Activated naive CD4-positive, alpha-beta T cell treated with anti-CD3 and anti-CD28 coated beads, Interleukin-2, amount 50 U/mL, for 16 hours (primary cell): Measurements from ENCODE around the gene GLYR1.

Experiments
- DNase-seq: peaks from one replicate; pipeline ENCODE4 v3.0.0-alpha.2; 2020

GLYR1 gene

GRCh38 chr16:4803401-4803844 is 43.7 kb downstream of the GLYR1 start:
- DNase-seq: no peak

DNA sequence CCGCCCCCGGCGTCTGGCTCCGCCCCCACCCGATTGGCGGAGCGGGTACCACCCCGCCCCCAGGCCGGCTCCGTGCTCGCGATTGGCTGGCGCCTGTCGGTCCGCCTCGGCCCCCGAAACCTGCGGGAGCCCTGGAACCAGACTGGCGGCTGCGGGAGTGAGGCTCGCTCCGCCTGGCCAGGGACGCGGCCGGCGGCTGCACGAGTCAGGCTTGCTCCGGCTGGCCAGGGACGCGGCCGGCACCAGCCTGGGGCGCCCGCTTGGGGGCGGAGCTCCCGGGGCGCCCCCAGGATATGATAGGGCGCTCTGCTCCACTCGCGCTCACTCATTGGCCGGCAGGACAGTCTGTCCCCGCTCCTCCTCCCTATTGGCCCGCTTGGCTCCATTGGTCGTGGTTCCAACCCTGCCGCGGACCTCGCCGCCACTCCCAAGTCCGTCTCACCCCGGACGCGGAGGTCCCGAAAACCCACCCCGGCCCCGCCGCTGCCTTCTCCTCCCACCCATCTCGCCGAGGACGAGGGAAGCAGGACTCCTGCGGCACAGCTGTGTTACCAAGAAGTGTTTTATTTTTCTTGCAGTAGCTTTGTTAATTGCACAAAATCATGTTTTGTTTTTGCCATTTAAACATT is 44.3 kb downstream of the GLYR1 start:
- DNase-seq: peak; percentile 92

- peak; percentile 78 for DNase-seq
These were observed 45.0 kb downstream of the GLYR1 start, which contains the start of gene ROGDI for GRCh38 chr16:4801962-4802658. ROGDI (minus strand) TSS chr16:4802633; CDS start chr16:4802571, 62 bp downstream.

- no peak for DNase-seq
These were observed 45.8 kb downstream of the GLYR1 start for GRCh38 chr16:4801051-4801961.

GRCh38 chr16:4800290-4801041 is 46.6 kb downstream of the GLYR1 start:
- no peak for DNase-seq

GRCh38 chr16:4799171-4799855 is 47.8 kb downstream of the GLYR1 start:
- DNase-seq: no peak

DNA sequence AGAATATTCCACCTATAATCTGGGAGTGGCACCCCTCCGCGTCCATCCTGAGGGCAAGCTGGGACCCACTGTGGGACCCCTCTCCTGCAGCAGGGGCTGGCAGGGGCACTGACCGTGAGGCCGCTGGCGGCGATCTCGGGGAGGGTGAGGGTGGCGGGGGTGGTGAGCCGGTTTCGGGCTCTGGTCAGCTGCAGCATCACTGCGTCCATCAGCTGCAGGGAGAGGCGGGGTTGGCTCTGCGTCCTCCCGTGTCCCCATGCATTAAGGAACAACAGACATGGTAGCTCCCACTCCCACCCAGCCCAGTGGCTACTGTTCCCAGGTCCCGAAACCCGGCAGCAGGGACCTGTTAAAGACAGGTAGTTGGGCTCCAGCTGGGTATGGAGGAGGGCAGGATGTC is 48.6 kb downstream of the GLYR1 start:
- no peak for DNase-seq

- no peak for DNase-seq
These were observed 49.3 kb downstream of the GLYR1 start for GRCh38 chr16:4797805-4798252.

DNA sequence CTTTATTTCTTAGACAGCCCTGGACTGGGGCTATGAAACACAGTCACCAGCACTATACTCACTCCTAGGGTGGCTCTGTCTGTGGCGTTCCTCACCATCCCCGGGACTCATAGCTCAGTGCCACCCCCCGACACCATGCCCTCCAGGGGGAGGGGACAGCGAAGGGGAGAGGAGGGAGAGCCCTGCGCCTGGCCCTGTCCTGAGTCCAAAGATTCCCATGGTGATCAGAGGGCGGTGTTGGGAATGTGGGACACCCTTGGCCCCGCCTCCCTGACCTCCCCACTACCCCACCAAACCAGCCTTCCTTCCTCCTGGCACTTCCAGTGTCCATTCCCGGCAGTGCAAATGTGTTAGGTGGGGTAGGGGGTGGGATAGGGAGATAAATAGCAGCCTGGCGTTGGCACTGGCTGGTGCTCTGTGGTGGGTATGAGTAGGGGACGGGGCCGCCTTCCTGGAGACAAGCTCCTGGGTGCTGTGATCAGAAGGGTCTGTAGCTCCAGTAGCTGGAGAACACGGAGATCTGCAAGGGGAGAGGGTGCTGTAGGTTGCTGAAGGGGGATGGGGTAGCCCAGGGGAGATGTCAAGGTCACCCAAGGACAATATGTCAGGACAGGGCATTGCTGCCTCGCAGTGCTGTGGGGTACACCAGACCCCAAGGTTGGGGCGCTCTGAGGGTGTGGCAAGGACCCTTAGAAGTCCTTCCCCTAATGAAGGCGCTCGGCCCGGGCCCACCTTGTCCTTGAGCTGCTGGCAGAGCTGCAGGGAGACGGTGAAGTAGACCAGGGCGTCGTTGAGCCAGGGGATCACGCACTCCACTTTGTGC is 49.9 kb downstream of the GLYR1 start:
- DNase-seq: no peak

GRCh38 chr16:4795828-4796572 is 51.1 kb downstream of the GLYR1 start:
- DNase-seq: no peak

DNA sequence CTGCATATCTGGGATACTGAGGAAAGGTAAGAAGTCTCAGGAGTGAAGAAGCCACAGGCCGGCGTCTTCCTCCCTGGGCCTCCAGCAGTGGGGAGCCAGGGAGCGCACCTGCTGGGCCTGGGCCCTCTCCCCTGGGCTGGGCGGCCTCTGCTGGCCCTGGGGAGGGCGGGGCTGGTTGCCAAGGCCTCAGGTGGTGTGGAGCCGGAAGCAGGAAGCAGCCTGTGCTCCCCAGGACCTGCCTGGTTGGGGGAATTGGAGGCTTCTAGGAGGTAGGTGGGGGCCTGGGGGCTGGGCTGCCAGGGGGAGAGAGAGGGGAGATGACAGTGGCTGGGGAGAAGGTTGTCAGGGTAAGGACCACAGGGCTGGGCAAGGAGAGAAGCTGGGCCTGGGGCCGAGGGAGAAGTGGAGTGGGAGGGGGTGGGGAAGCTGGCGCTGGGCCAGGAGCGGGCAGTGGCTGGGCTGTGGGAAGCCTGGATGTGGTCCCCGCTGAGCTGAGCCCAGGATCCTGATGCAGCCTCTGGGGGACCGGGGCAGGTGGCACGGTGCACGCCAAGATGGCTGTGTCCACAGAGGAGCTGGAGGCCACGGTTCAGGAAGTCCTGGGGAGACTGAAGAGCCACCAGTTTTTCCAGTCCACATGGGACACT is 51.8 kb downstream of the GLYR1 start, which contains the start of gene SMIM22:
Gene SMIM22 (plus strand): TSS at position 189 of the 647 bp plus-strand sequence. CDS start 366 bp downstream, at position 555.
- DNase-seq: no peak

DNA sequence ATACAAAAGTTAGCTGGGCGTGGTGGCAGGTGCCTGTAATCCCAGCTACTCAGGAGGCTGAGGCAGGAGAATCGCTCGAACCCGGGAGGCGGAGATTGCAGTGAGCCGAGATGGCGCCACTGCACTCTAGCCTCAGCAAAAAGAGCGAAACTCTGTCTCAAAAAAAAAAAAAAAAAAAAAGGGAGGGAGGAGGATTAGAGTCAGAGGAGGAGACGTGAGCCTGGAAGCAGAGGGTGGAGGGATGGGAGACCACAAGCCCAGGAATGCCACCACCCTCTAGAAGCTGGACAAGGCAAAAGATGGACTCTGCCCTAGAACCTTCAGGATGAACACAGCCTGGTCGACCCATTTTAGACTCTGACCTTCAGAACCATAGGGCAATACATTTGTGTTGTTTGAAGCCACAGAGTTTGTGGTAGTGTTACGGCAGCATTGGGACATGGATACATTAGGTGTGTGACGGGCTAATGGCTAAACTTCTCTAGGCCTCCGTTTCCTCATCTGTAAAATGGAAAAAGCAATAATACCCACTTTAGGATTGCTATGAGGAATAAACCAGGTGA is 54.1 kb downstream of the GLYR1 start:
- no peak for DNase-seq

DNA sequence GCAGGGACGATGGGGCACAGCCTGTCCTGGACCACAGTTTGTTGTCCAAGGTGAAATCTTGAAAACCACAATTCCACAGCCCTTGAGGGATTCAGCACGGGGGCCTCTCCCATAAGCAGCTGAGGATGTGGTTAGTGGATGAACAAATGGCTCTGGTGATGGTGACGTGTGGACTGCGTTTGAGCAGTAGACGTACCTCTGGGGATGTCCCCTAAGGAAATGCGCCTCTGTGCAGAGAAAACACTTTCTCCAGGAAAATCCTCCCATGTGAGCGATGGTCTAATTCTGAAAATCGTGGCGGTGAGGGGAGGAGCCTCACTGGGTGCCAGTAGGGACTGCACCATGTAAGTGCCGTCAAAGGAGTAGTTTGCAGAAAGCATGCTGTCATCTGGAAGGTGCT is 56.2 kb downstream of the GLYR1 start:
- DNase-seq: no peak

GRCh38 chr16:4790261-4790660 is 56.8 kb downstream of the GLYR1 start:
- DNase-seq: no peak

- no peak for DNase-seq
These were observed 58.2 kb downstream of the GLYR1 start for GRCh38 chr16:4788910-4789309.

- DNase-seq: no peak
These were observed 58.6 kb downstream of the GLYR1 start for GRCh38 chr16:4788489-4788889.

GRCh38 chr16:4787627-4788482 is 59.2 kb downstream of the GLYR1 start, which contains the start of gene SEPTIN12:
SEPTIN12 (minus strand) TSS chr16:4788345; CDS start chr16:4787645, 700 bp downstream.
- no peak for DNase-seq

- no peak for DNase-seq
These were observed 60.0 kb downstream of the GLYR1 start for GRCh38 chr16:4787068-4787467.
